Peyer's patch (tissue), 4 donors: ENCODE data around the gene P2RX5.

ENCODE experiments used
- CTCF ChIP-seq, 6 experiments: fragments of 450-650 bp in 4 of 6; fragments of 200-600 bp in 2 of 6; sonication (generic) in 1 of 6; IDR thresholded peaks; one replicate each; pipeline ENCODE4 v1.5.1; 2017 to 2019; ENCODE audit warnings: antibody characterized with exemption in 6 of 6, mild to moderate bottlenecking in 3 of 6, moderate library complexity in 1 of 6
- POLR2A ChIP-seq, 2 donors: fragments of 450-650 bp; IDR thresholded peaks; one replicate each; pipeline ENCODE4 v1.5.1; 2017; ENCODE audit warnings: antibody characterized with exemption in 2 of 2, mild to moderate bottlenecking in 2 of 2, moderate library complexity in 2 of 2

GRCh38 chr17:3657588-3657869 lies 38.4 kb downstream of the P2RX5 start:
- TF ChIP-seq POLR2A (IDR thresholded peaks at IDR 0.05) (no peak), CTCF (IDR thresholded peaks at IDR 0.05) (no peak)
